ENCODE measurements around the gene IL23A. TPM values are rescaled to one million over a fixed set of nuclear protein-coding genes. Genes with fewer than 3 reads are reported as not detected.
A peak's percentile ranks its signal among the peaks of the same experiment; 100 is the strongest.

The IL23A gene
- polyA plus RNA-seq, 3 donors: 1.0 to 4.8 (median 1.6) TPM

DNA sequence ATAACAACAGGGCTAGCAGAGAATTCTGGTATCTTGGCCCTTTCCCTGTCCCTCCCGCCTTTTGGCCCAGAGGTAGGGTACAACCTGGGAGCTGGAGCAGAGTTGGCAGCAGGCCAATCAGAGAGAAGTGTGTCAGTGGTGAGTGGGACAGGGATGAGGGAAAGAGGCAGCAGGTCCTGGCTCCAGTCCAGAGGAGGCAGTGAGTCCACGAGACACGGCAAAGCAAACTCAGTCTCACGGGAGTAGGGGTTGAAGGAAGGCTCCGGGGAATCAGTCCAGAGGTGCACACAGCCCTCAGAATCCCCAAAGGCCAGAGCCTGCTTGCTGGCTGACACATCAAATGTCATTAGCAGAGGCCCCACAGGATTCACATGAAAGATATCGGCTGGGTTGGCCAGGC lies 12.2 kb upstream of the IL23A start:
- H3K79me2 ChIP-seq (ENCODE audit: insufficient read depth, low read length): no peaks in the 10 kb centered on the region
- TF ChIP-seq, protein P1, sequence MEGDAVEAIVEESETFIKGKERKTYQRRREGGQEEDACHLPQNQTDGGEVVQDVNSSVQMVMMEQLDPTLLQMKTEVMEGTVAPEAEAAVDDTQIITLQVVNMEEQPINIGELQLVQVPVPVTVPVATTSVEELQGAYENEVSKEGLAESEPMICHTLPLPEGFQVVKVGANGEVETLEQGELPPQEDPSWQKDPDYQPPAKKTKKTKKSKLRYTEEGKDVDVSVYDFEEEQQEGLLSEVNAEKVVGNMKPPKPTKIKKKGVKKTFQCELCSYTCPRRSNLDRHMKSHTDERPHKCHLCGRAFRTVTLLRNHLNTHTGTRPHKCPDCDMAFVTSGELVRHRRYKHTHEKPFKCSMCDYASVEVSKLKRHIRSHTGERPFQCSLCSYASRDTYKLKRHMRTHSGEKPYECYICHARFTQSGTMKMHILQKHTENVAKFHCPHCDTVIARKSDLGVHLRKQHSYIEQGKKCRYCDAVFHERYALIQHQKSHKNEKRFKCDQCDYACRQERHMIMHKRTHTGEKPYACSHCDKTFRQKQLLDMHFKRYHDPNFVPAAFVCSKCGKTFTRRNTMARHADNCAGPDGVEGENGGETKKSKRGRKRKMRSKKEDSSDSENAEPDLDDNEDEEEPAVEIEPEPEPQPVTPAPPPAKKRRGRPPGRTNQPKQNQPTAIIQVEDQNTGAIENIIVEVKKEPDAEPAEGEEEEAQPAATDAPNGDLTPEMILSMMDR (IDR thresholded peaks at IDR 0.05): no peak
- no peak overlapping the region for H2AFZ ChIP-seq (ENCODE audit: insufficient read depth, low read depth, low read length, poor library complexity, severe bottlenecking)
- H3K36me3 ChIP-seq (replicated peaks in 1 of 2; ENCODE audit: control insufficient read depth in 1 of 2, insufficient read depth in 2 of 2, low read length in 2 of 2): peaks cover 57 to 71% of the 10 kb centered on the region in 2 donors
- WGBS (ENCODE audit: insufficient coverage): 97% methylated on average over 6 of the region's 6 CpGs
- no peaks in the 10 kb centered on the region for H3K27me3 ChIP-seq (ENCODE audit: control insufficient read depth in 2 of 2, insufficient read depth in 2 of 2, low read length in 2 of 2)
- peaks cover 7% of the 10 kb centered on the region for H3K4me1 Mint-ChIP-seq
- peaks cover 62 to 68% of the 10 kb centered on the region in 2 donors for H3K36me3 Mint-ChIP-seq
- no peaks in the 10 kb centered on the region for H3K27me3 Mint-ChIP-seq (ENCODE audit: low read depth in 3 of 3)
- H3K9ac ChIP-seq (ENCODE audit: insufficient read depth, low read length, poor library complexity, severe bottlenecking): no peak overlapping the region
- peaks cover 0 to 8% of the 10 kb centered on the region in 2 donors for H3K4me1 ChIP-seq (ENCODE audit: control insufficient read depth in 1 of 2, insufficient read depth in 2 of 2, low read length in 2 of 2)
- DNase-seq: no peak
- H3K27ac Mint-ChIP-seq: peak overlapping the region in 2 of 7 donors; percentile 43 to 52
- H4K20me1 ChIP-seq (ENCODE audit: insufficient read depth, low read length): no peaks in the 10 kb centered on the region
- H3K9me3 Mint-ChIP-seq: no peaks in the 10 kb centered on the region
- H3K27ac ChIP-seq (ENCODE audit: low read depth in 1 of 2, low read length in 2 of 2): no peak overlapping the region
- no peak overlapping the region for H3K4me3 ChIP-seq (replicated peaks in 1 of 3; ENCODE audit: low read depth in 2 of 3, low read length in 3 of 3)
- no peak overlapping the region for H3K4me3 Mint-ChIP-seq
- no peaks in the 10 kb centered on the region for H3K9me3 ChIP-seq (replicated peaks in 1 of 2; ENCODE audit: control insufficient read depth in 1 of 2, insufficient read depth in 1 of 2, low read length in 2 of 2)
- intact Hi-C loops (cut with micrococcal nuclease): no loop called here
- no peak overlapping the region for H3K4me2 ChIP-seq (replicated peaks; ENCODE audit: extremely low read depth, low read length, poor library complexity, severe bottlenecking)

DNA sequence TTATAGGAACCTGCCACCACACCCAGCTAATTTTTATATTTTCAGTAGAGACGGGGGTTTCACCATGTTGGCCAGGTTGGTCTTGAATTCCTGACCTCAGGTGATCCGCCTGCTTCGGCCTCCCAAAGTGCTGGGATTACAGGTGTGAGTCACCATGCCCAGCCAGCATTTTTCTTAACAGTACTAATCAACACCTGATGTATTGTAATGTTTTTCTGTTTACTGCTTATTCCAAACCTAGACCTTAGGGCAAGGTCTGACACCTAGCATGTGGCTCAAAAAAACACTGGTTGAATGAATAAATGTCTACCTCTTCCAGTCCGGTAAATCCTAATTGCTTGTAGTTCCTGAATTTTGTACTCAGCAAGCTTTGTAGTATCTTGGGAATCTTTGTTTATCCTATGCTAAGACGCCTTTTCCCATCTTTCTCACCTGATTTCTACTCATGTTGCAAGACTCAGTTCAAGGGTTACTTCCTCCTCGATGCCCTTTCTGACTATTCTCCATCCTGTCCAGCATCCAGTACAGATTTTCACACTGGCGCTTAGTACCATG lies 7.7 kb upstream of the IL23A start:
- Mint-ChIP-seq H3K36me3 (peaks cover 28 to 33% of the 10 kb centered on the region in 2 donors), H3K9me3 (peaks cover 0 to 3% (median 0%) of the 10 kb centered on the region in 7 donors), H3K4me3 (no peak overlapping the region), H3K27ac (peak overlapping the region in 1 of 7 donors; percentile 35), H3K4me1 (peaks cover 25% of the 10 kb centered on the region), H3K27me3 (ENCODE audit: low read depth in 3 of 3) (peaks cover 0 to 3% (median 0%) of the 10 kb centered on the region in 3 donors)
- Histone ChIP-seq H3K4me2 (replicated peaks; ENCODE audit: extremely low read depth, low read length, poor library complexity, severe bottlenecking) (no peak overlapping the region), H3K79me2 (ENCODE audit: insufficient read depth, low read length) (peaks cover 17% of the 10 kb centered on the region), H3K27me3 (ENCODE audit: control insufficient read depth in 2 of 2, insufficient read depth in 2 of 2, low read length in 2 of 2) (no peaks in the 10 kb centered on the region), H3K9ac (ENCODE audit: insufficient read depth, low read length, poor library complexity, severe bottlenecking) (no peak overlapping the region), H4K20me1 (ENCODE audit: insufficient read depth, low read length) (no peaks in the 10 kb centered on the region), H3K36me3 (replicated peaks in 1 of 2; ENCODE audit: control insufficient read depth in 1 of 2, insufficient read depth in 2 of 2, low read length in 2 of 2) (peaks cover 24 to 29% of the 10 kb centered on the region in 2 donors), H3K9me3 (replicated peaks in 1 of 2; ENCODE audit: control insufficient read depth in 1 of 2, insufficient read depth in 1 of 2, low read length in 2 of 2) (no peaks in the 10 kb centered on the region), H2AFZ (ENCODE audit: insufficient read depth, low read depth, low read length, poor library complexity, severe bottlenecking) (no peak overlapping the region), H3K4me1 (ENCODE audit: control insufficient read depth in 1 of 2, insufficient read depth in 2 of 2, low read length in 2 of 2) (peaks cover 25 to 27% of the 10 kb centered on the region in 2 donors), H3K4me3 (replicated peaks in 1 of 3; ENCODE audit: low read depth in 2 of 3, low read length in 3 of 3) (no peak overlapping the region), H3K27ac (ENCODE audit: low read depth in 1 of 2, low read length in 2 of 2) (no peak overlapping the region)
- TF ChIP-seq, protein P1 (IDR thresholded peaks at IDR 0.05): no peak
- DNase-seq: no peak
- WGBS (ENCODE audit: insufficient coverage): 50% methylated on average over 1 of the region's 7 CpGs
- intact Hi-C loops (cut with micrococcal nuclease): loop anchor here in 1 of 2 donors (10.0 kb wide), 1 partner anchor 134 kb away; the partner anchor contains the start of gene SPRYD4

Measured in CD14-positive monocyte (primary cell).